ENCODE measurements around the gene MTMR1.

DNA sequence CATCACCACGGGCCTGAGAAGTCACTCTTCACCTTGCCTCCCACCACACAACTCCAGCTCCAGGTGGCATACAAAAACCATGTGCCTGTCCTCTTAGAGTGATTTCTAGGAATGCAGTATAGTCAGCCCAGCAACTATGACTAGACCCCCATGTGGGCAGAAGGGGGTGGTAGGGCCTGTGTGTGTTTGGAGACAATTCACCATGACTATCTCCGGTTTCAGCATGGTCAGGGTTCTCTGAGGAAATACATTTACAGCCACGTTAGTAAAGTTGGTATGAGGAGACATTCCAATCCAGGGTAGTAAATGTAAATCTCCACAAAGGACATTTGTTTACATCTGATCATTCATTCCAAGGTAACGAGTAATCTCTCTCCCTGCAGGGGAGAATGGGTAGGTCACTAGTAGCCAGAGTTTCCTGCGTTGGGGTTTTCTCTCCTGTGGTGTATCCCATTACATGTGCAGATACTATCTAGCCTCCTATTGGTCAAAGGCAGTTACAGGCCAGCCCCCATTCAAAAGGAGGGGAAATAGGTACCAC, 4.2 kb upstream of the MTMR1 start:
- TF ChIP-seq, protein P1, sequence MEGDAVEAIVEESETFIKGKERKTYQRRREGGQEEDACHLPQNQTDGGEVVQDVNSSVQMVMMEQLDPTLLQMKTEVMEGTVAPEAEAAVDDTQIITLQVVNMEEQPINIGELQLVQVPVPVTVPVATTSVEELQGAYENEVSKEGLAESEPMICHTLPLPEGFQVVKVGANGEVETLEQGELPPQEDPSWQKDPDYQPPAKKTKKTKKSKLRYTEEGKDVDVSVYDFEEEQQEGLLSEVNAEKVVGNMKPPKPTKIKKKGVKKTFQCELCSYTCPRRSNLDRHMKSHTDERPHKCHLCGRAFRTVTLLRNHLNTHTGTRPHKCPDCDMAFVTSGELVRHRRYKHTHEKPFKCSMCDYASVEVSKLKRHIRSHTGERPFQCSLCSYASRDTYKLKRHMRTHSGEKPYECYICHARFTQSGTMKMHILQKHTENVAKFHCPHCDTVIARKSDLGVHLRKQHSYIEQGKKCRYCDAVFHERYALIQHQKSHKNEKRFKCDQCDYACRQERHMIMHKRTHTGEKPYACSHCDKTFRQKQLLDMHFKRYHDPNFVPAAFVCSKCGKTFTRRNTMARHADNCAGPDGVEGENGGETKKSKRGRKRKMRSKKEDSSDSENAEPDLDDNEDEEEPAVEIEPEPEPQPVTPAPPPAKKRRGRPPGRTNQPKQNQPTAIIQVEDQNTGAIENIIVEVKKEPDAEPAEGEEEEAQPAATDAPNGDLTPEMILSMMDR (conservative IDR thresholded peaks at IDR 0.05 in 1 of 2, IDR thresholded peaks at IDR 0.05 in 1 of 2; ENCODE audit: extremely low read depth in 1 of 2, insufficient read depth in 1 of 2, low read depth in 1 of 2, low read length in 2 of 2): no peak
- no peak for TF ChIP-seq EZH2 (IDR thresholded peaks at IDR 0.05; ENCODE audit: borderline replicate concordance, low read length)

All from mammary epithelial cell (primary cell).